GM23338 (cell line): Measurements from ENCODE around the gene CHMP3. TPM values are rescaled to one million over a fixed set of nuclear protein-coding genes. Genes with fewer than 3 reads are reported as not detected.

Experiments used
- EZH2phosphoT487 ChIP-seq: fragments of 200-600 bp; sonication (generic); IDR thresholded peaks from one replicate; pipeline ENCODE4 v1.8.1; 2018; ENCODE audit warnings: antibody characterized with exemption; ENCODE audit not compliant: unreplicated experiment
- JUNB ChIP-seq: IDR thresholded peaks from one replicate; pipeline ENCODE4 v1.6.1; 2016; ENCODE audit warnings: antibody characterized with exemption; ENCODE audit not compliant: unreplicated experiment
- NANOG ChIP-seq: IDR thresholded peaks from 2 replicates; pipeline ENCODE4 v1.6.1; 2016; ENCODE audit warnings: antibody characterized with exemption, borderline replicate concordance
- POLR2AphosphoS5 ChIP-seq: IDR thresholded peaks from 2 replicates; pipeline ENCODE4 v1.6.1; 2016; ENCODE audit warnings: antibody characterized with exemption, low read depth
- STAT1 ChIP-seq: IDR thresholded peaks from one replicate; pipeline ENCODE4 v1.6.1; 2016; ENCODE audit warnings: antibody characterized with exemption; ENCODE audit not compliant: unreplicated experiment
- ZNF331 ChIP-seq: fragments of 250-450 bp; sonication (Bioruptor Pico); IDR thresholded peaks from 2 replicates; pipeline ENCODE4 v1.5.0; 2020; ENCODE audit warnings: low read depth, mild to moderate bottlenecking, moderate library complexity
- ZNF462 ChIP-seq: fragments of 250-450 bp; sonication (Bioruptor Pico); IDR thresholded peaks from 2 replicates; pipeline ENCODE4 v1.5.0; 2020; ENCODE audit warnings: mild to moderate bottlenecking, moderate library complexity
- polyA plus RNA-seq: library from polyadenylated mRNA; unstranded; fragments of >200 nt; fragmentation: Nextera tagmentation; extraction: Ambion mirVana; gene quantifications from 2 replicates; pipeline ENCODE4 v1.2.1, GENCODE V29; 2016
- total RNA-seq: library from RNA; depleted of rRNA; stranded (reverse); fragments of >200 nt; shearing (Covaris generic); gene quantifications from 2 replicates; pipeline ENCODE4 v1.2.3, GENCODE V29; 2014
- TF ChIP-seq, protein P1 (sequence below): IDR thresholded peaks from one replicate; pipeline ENCODE4 v1.6.1; 2018; ENCODE audit warnings: antibody characterized with exemption; ENCODE audit not compliant: unreplicated experiment

The CHMP3 gene
- total and polyA plus RNA-seq, 2 experiments from 2014 or later, result 15.5 to 15.6 TPM

DNA sequence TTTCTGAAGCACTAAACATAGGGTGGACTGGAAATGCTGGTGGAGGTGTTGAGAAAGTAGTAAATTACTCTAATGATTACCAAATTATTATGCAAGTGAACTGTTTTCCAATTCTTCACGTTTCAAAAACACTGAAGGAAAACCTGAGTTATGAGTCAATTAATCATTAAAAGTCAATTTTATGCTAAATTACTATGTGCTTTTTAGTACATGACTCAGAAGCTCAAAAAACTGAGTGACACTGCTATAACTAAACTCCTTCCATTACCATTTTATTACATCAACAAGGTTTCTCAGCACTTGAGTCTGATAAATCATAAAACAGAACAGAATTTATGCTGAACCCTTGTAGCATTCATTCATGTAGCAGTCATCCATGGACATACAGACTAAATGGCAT lies 20.4 kb downstream of the CHMP3 start (continued):
- TF ChIP-seq ZNF462 (CRISPR knock-in tag) (no peak), POLR2AphosphoS5 (no peak), JUNB (no peak), EZH2phosphoT487 (no peak), STAT1 (no peak), NANOG (no peak), ZNF331 (CRISPR knock-in tag) (no peak)
- TF ChIP-seq, protein P1, sequence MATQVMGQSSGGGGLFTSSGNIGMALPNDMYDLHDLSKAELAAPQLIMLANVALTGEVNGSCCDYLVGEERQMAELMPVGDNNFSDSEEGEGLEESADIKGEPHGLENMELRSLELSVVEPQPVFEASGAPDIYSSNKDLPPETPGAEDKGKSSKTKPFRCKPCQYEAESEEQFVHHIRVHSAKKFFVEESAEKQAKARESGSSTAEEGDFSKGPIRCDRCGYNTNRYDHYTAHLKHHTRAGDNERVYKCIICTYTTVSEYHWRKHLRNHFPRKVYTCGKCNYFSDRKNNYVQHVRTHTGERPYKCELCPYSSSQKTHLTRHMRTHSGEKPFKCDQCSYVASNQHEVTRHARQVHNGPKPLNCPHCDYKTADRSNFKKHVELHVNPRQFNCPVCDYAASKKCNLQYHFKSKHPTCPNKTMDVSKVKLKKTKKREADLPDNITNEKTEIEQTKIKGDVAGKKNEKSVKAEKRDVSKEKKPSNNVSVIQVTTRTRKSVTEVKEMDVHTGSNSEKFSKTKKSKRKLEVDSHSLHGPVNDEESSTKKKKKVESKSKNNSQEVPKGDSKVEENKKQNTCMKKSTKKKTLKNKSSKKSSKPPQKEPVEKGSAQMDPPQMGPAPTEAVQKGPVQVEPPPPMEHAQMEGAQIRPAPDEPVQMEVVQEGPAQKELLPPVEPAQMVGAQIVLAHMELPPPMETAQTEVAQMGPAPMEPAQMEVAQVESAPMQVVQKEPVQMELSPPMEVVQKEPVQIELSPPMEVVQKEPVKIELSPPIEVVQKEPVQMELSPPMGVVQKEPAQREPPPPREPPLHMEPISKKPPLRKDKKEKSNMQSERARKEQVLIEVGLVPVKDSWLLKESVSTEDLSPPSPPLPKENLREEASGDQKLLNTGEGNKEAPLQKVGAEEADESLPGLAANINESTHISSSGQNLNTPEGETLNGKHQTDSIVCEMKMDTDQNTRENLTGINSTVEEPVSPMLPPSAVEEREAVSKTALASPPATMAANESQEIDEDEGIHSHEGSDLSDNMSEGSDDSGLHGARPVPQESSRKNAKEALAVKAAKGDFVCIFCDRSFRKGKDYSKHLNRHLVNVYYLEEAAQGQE, result no peak
